Measurements from ENCODE around the gene PRXL2C. TPM values are rescaled to one million over a fixed set of nuclear protein-coding genes. Genes with fewer than 3 reads are reported as not detected.

PRXL2C gene
- total and polyA plus RNA-seq, 2 of the 8 experiments (the other 6 are each of a cell fraction or from before 2014, with no cell fraction given) = 2.8 to 7.3 TPM

DNA sequence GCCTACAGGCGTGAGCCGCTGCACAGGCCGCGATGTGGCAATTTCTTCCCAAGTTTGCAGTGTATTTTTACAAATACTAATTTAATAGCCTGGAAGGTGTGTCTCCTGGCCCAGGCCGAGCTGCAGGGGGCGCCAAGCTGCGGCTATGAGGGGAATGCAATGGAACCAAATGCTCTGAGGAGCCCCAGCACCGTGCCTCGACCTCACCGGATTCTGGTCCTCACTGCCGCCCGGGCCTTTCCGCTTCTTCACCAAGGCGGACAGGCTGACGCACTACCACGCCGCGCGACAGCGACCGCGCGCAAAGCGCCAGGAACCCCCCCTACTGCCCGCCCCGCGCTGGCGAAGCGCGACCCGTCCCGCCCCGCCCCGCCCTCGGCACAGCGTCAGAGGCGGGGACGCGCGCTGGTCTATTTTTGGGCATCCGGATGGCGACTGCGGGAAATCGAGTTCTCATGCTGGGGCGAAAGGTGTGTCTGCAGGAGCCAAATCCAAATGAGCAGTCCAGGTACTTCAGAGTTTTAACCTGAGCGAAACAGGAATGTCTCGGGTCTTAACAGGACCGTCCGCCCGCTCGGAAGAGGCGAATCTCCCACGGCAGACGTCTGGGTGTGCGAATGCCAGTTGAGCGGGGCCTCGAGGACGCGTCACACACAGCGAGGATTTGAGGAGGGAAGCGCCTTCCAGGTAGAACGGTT, 31.7 kb upstream of the PRXL2C start (continued):
- TF ChIP-seq PHF8 (conservative IDR thresholded peaks at IDR 0.05; ENCODE audit: low read depth, low read length) (peak; percentile 60), POLR2AphosphoS5 (IDR thresholded peaks at IDR 0.05; ENCODE audit: low read depth, low read length) (peak; percentile 63), MAFK (IDR thresholded peaks at IDR 0.05; ENCODE audit: low read depth, low read length) (no peak), POU5F1 (IDR thresholded peaks at IDR 0.05; ENCODE audit: low read depth, low read length) (no peak), CHD2 (IDR thresholded peaks at IDR 0.05; ENCODE audit: low read length) (peak; percentile 11; the same call in 1 of the 2 replicates), CREB1 (IDR thresholded peaks at IDR 0.05) (peak; percentile 90), EZH2 (IDR thresholded peaks at IDR 0.05; ENCODE audit: low read depth, low read length, severe bottlenecking) (no peak), SP1 (IDR thresholded peaks at IDR 0.05; ENCODE audit: low read depth, low read length) (no peak), GTF2F1 (IDR thresholded peaks at IDR 0.05; ENCODE audit: borderline replicate concordance, low read depth, low read length) (no peak), TEAD4 (IDR thresholded peaks at IDR 0.05; ENCODE audit: low read depth, low read length) (peak; percentile 68), TCF12 (IDR thresholded peaks at IDR 0.05; ENCODE audit: low read depth, low read length) (0 out of 2 replicates have a peak, but pooled peaks have one; percentile 7), TAF1 (IDR thresholded peaks at IDR 0.05; ENCODE audit: low read depth, low read length) (peak; percentile 80), NANOG (IDR thresholded peaks at IDR 0.05; ENCODE audit: insufficient read depth, low read depth, low read length, poor library complexity, severe bottlenecking) (no peak), NRF1 (IDR thresholded peaks at IDR 0.05; ENCODE audit: low read depth, low read length) (no peak), SUZ12 (IDR thresholded peaks at IDR 0.05; ENCODE audit: low read length) (no peak), BACH1 (IDR thresholded peaks at IDR 0.05; ENCODE audit: low read length) (no peak), GABPA (IDR thresholded peaks at IDR 0.05; ENCODE audit: borderline replicate concordance, insufficient read depth, low read length) (peak; percentile 68; the same call in 1 of the 2 replicates), RAD21 (IDR thresholded peaks at IDR 0.05 in 1 of 2, conservative IDR thresholded peaks at IDR 0.05 in 1 of 2; ENCODE audit: low read depth in 2 of 2, low read length in 2 of 2) (peak; percentile 48 to 53), SRF (IDR thresholded peaks at IDR 0.05; ENCODE audit: low read depth, low read length) (peak; percentile 89), RBBP5 (IDR thresholded peaks at IDR 0.05; ENCODE audit: borderline replicate concordance, low read depth, low read length) (peak; percentile 64), CEBPB (IDR thresholded peaks at IDR 0.05; ENCODE audit: low read depth, low read length) (peak; percentile 52; the same call in 1 of the 2 replicates)
- TF ChIP-seq, protein P1, sequence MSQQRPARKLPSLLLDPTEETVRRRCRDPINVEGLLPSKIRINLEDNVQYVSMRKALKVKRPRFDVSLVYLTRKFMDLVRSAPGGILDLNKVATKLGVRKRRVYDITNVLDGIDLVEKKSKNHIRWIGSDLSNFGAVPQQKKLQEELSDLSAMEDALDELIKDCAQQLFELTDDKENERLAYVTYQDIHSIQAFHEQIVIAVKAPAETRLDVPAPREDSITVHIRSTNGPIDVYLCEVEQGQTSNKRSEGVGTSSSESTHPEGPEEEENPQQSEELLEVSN (IDR thresholded peaks at IDR 0.05) = peak; percentile 79
- TF ChIP-seq, protein P2, sequence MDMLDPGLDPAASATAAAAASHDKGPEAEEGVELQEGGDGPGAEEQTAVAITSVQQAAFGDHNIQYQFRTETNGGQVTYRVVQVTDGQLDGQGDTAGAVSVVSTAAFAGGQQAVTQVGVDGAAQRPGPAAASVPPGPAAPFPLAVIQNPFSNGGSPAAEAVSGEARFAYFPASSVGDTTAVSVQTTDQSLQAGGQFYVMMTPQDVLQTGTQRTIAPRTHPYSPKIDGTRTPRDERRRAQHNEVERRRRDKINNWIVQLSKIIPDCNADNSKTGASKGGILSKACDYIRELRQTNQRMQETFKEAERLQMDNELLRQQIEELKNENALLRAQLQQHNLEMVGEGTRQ (IDR thresholded peaks at IDR 0.05; ENCODE audit: low read length) = no peak
